ENCODE measurements around the gene RGS16.

Gene RGS16

GRCh38 chr1:182570611-182570970, 33.6 kb downstream of the RGS16 start:
- H3K27ac ChIP-seq = no peak overlapping the region
- DNase-seq (ENCODE audit: low spot score) = no peak
- no peak overlapping the region for H3K4me3 ChIP-seq
- no peak for TF ChIP-seq CTCF (IDR thresholded peaks at IDR 0.05)

GRCh38 chr1:182569939-182570610, 34.1 kb downstream of the RGS16 start:
- no peak for TF ChIP-seq CTCF (IDR thresholded peaks at IDR 0.05)

GRCh38 chr1:182568647-182569284, 35.4 kb downstream of the RGS16 start:
- DNase-seq (ENCODE audit: low spot score) = no peak
- H3K27ac ChIP-seq = no peak overlapping the region
- TF ChIP-seq CTCF (IDR thresholded peaks at IDR 0.05) = no peak
- no peak overlapping the region for H3K4me3 ChIP-seq

More at GRCh38 chr1:182569939-182570610, 34.1 kb downstream of the RGS16 start:
- no peak for DNase-seq (ENCODE audit: low spot score)
- Histone ChIP-seq H3K4me3 (no peak overlapping the region), H3K27ac (no peak overlapping the region)

GRCh38 chr1:182567629-182568028, 36.6 kb downstream of the RGS16 start:
- DNase-seq (ENCODE audit: low spot score) = no peak
- no peak overlapping the region for H3K27ac ChIP-seq
- TF ChIP-seq CTCF (IDR thresholded peaks at IDR 0.05) = no peak
- H3K4me3 ChIP-seq = no peak overlapping the region

- no peak overlapping the region for H3K4me3 ChIP-seq
- TF ChIP-seq CTCF (IDR thresholded peaks at IDR 0.05) = no peak
- H3K27ac ChIP-seq = no peak overlapping the region
- DNase-seq (ENCODE audit: low spot score) = no peak
Measured at GRCh38 chr1:182565537-182565936, 38.7 kb downstream of the RGS16 start.

- no peak for TF ChIP-seq CTCF (IDR thresholded peaks at IDR 0.05)
- no peak overlapping the region for H3K27ac ChIP-seq
- no peak overlapping the region for H3K4me3 ChIP-seq
- DNase-seq (ENCODE audit: low spot score) = no peak
Measured at GRCh38 chr1:182564406-182565004, 39.7 kb downstream of the RGS16 start.

GRCh38 chr1:182563095-182563494, 41.1 kb downstream of the RGS16 start:
- no peak for DNase-seq (ENCODE audit: low spot score)
- TF ChIP-seq CTCF (IDR thresholded peaks at IDR 0.05) = no peak
- Histone ChIP-seq H3K4me3 (no peak overlapping the region), H3K27ac (no peak overlapping the region)
